8988T (cell line): ENCODE measurements around the gene WFS1.

Source experiments
- DNase-seq: peaks from one replicate; pipeline ENCODE4 v3.0.0; 2011

WFS1 gene

GRCh38 chr4:6235901-6236640 lies 33.6 kb upstream of the WFS1 start:
- DNase-seq, result no peak

- DNase-seq, result no peak
Measured at GRCh38 chr4:6236816-6237390, 32.7 kb upstream of the WFS1 start.

- no peak for DNase-seq
Measured at GRCh38 chr4:6239486-6239885, 30.2 kb upstream of the WFS1 start.

GRCh38 chr4:6239968-6240367 lies 29.7 kb upstream of the WFS1 start:
- DNase-seq, result no peak

- DNase-seq, result no peak
Measured at GRCh38 chr4:6241062-6241845, 28.4 kb upstream of the WFS1 start.

GRCh38 chr4:6242271-6243029 lies 27.2 kb upstream of the WFS1 start:
- DNase-seq, result no peak

GRCh38 chr4:6245246-6246169 lies 24.1 kb upstream of the WFS1 start:
- no peak for DNase-seq

GRCh38 chr4:6246170-6246634 lies 23.4 kb upstream of the WFS1 start:
- DNase-seq, result no peak

GRCh38 chr4:6248394-6248793 lies 21.3 kb upstream of the WFS1 start:
- DNase-seq, result no peak

GRCh38 chr4:6250235-6250983 lies 19.2 kb upstream of the WFS1 start:
- DNase-seq, result peak; percentile 67

GRCh38 chr4:6250984-6251295 lies 18.7 kb upstream of the WFS1 start:
- no peak for DNase-seq

- no peak for DNase-seq
Measured at GRCh38 chr4:6251365-6251764, 18.3 kb upstream of the WFS1 start.

GRCh38 chr4:6252051-6252450 lies 17.6 kb upstream of the WFS1 start:
- no peak for DNase-seq

GRCh38 chr4:6253111-6253510 lies 16.5 kb upstream of the WFS1 start:
- no peak for DNase-seq

- DNase-seq, result no peak
Measured at GRCh38 chr4:6253961-6254360, 15.7 kb upstream of the WFS1 start.

GRCh38 chr4:6256141-6256540 lies 13.5 kb upstream of the WFS1 start:
- DNase-seq, result no peak

GRCh38 chr4:6257247-6258025 lies 12.2 kb upstream of the WFS1 start:
- DNase-seq, result no peak

GRCh38 chr4:6258026-6258360 lies 11.7 kb upstream of the WFS1 start:
- no peak for DNase-seq

- no peak for DNase-seq
Measured at GRCh38 chr4:6258741-6259140, 10.9 kb upstream of the WFS1 start.

GRCh38 chr4:6259886-6260285 lies 9.8 kb upstream of the WFS1 start:
- DNase-seq, result no peak

GRCh38 chr4:6262176-6262575 lies 7.5 kb upstream of the WFS1 start:
- no peak for DNase-seq
